ENCODE data around the gene FTL. TPM values are rescaled to one million over a fixed set of nuclear protein-coding genes. Genes with fewer than 3 reads are reported as not detected.
"Not testable (repeated sequence)": the region's sequence is repeated elsewhere in the genome, so short reads cannot be mapped to it uniquely, and the experiment has no call there.

FTL gene
- polyA plus RNA-seq, 1 experiment: 3,644 TPM

GRCh38 chr19:48926909-48927308 lies 38.2 kb upstream of the FTL start:
- Histone ChIP-seq H3K9me3 (ENCODE audit: control insufficient read depth, insufficient read depth, low read length) (no peaks in the 10 kb centered on the region), H3K27me3 (ENCODE audit: control insufficient read depth, insufficient read depth, low read length) (no peaks in the 10 kb centered on the region), H3K4me3 (ENCODE audit: low read depth, low read length) (no peak overlapping the region), H3K27ac (ENCODE audit: low read depth, low read length) (peak overlapping the region; percentile 83)
- peak; percentile 95 for DNase-seq (ENCODE audit: low read depth, low spot score)
- TF ChIP-seq CTCF (IDR thresholded peaks at IDR 0.05; ENCODE audit: low read depth, low read length): no peak
- ChIA-PET CTCF (interaction anchor here (0.6 kb wide), 1 partner anchor 67 kb away, joined by 3 read pairs; the partner anchor contains the start of gene RUVBL2), POLR2A (interaction anchor here (0.7 kb wide), 1 partner anchor 37 kb away, joined by 7 read pairs; no protein-coding TSS in a partner anchor)

- POLR2A ChIA-PET: interaction anchor here (0.6 to 0.7 kb wide), 3 partner anchors 15 to 36 kb away, joined by 5 to 8 read pairs (median 7); no protein-coding TSS in a partner anchor
- H3K27me3 ChIP-seq (ENCODE audit: control insufficient read depth, insufficient read depth, low read length); H3K9me3 ChIP-seq (ENCODE audit: control insufficient read depth, insufficient read depth, low read length); H3K4me3 ChIP-seq (ENCODE audit: low read depth, low read length); CTCF ChIA-PET; H3K27ac ChIP-seq (ENCODE audit: low read depth, low read length); DNase-seq (ENCODE audit: low read depth, low spot score): not testable (repeated sequence)
Observed at GRCh38 chr19:48927692-48928091, 37.4 kb upstream of the FTL start.

GRCh38 chr19:48928164-48929025 lies 36.7 kb upstream of the FTL start:
- no peak for TF ChIP-seq CTCF (IDR thresholded peaks at IDR 0.05; ENCODE audit: low read depth, low read length)
- H3K27ac ChIP-seq (ENCODE audit: low read depth, low read length): no peak overlapping the region
- H3K27me3 ChIP-seq (ENCODE audit: control insufficient read depth, insufficient read depth, low read length): no peaks in the 10 kb centered on the region
- H3K9me3 ChIP-seq (ENCODE audit: control insufficient read depth, insufficient read depth, low read length): no peaks in the 10 kb centered on the region
- CTCF ChIA-PET: no interaction called here
- POLR2A ChIA-PET: interaction anchor here (0.6 to 0.7 kb wide), 2 partner anchors 15 to 26 kb away, joined by 5 to 8 read pairs; no protein-coding TSS in a partner anchor
- H3K4me3 ChIP-seq (ENCODE audit: low read depth, low read length): no peak overlapping the region
- DNase-seq (ENCODE audit: low read depth, low spot score): no peak

- ChIA-PET POLR2A (interaction anchor here (1.0 to 1.8 kb wide), 3 partner anchors 21 to 58 kb away, joined by 3 to 7 read pairs (median 3); no protein-coding TSS in a partner anchor), CTCF (interaction anchor here (1.0 to 1.5 kb wide), 3 partner anchors 89 to 427 kb away, joined by 3 read pairs; no protein-coding TSS in a partner anchor)
- no peak for TF ChIP-seq CTCF (IDR thresholded peaks at IDR 0.05; ENCODE audit: low read depth, low read length)
- DNase-seq (ENCODE audit: low read depth, low spot score): no peak
- Histone ChIP-seq H3K9me3 (ENCODE audit: control insufficient read depth, insufficient read depth, low read length) (peaks cover 13% of the 10 kb centered on the region; the same call in 1 of the 2 replicates), H3K4me3 (ENCODE audit: low read depth, low read length) (peak within 1 kb of the TSS; percentile 75), H3K27me3 (ENCODE audit: control insufficient read depth, insufficient read depth, low read length) (no peaks in the 10 kb centered on the region), H3K27ac (ENCODE audit: low read depth, low read length) (no peak within 1 kb of the TSS)
Observed at GRCh38 chr19:48933382-48933932, 31.7 kb upstream of the FTL start, which contains the start of gene DHDH. DHDH (plus strand) TSS chr19:48933699; CDS start chr19:48933722, 23 bp downstream.

- Histone ChIP-seq H3K27ac (ENCODE audit: low read depth, low read length) (no peak overlapping the region), H3K27me3 (ENCODE audit: control insufficient read depth, insufficient read depth, low read length) (no peaks in the 10 kb centered on the region), H3K9me3 (ENCODE audit: control insufficient read depth, insufficient read depth, low read length) (peaks cover 13% of the 10 kb centered on the region; the same call in 1 of the 2 replicates), H3K4me3 (ENCODE audit: low read depth, low read length) (no peak overlapping the region)
- no peak for DNase-seq (ENCODE audit: low read depth, low spot score)
- POLR2A ChIA-PET: no interaction called here
- TF ChIP-seq CTCF (IDR thresholded peaks at IDR 0.05; ENCODE audit: low read depth, low read length): no peak
- CTCF ChIA-PET: no interaction called here
Observed at GRCh38 chr19:48934837-48935236, 30.3 kb upstream of the FTL start.

Measured in AG04450 (cell line).